Stimulated activated naive CD4-positive, alpha-beta T cell treated with Interleukin-2 at 50 U/mL for 16 hours (primary cell): ENCODE results near the gene NPAS2.

Experiments
- DNase-seq: peaks from one replicate; lab custom pipeline; 2025; lab: John Stamatoyannopoulos, UW

The NPAS2 gene

DNA sequence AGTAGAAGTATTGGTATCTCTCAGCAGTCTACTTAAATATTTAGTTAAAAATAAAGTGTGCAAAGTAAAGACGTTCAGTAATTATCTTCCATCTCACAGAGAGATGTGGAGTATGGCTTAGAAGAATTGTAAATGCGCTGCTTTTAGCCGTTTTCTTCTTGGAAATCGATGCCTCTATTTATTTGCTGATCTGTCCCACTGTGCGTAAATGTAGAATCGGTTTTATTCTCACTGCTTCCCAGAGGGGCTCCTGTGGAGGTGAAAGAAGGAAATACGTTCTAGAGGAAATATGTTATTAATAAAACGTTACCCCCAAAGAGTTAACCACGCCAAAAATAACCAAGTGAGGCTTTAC is 1.9 kb downstream of the NPAS2 start:
- no peak for DNase-seq

DNA sequence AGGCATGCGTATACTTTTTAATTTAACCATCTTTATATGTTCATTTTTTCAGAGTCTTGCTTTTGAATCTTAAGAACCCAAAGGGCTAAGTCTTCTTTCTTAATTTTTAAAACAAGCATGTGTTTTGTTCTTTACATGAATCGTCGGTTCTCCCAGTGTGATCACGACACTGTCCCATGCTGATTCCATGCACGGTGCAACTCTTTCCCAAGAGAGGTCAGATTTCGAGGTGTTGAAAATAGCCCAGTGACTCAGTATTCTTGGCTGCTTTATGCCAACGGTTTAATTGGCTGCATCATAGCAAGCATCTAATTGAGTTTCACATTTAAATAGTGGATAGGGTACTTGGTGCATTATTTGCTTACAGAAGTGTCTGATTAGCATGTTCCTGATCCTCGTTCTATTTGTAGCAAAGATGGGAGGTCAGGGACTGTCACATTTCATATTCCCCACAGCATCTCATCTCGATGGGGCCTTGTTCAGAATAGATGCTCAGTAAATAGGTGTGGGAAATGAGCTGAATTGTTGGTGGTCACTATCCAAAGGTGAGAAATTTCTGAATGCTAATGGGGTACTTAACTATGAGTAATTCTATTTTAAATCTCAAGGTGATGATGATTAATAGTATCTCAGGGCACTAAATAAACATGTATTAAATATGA is 2.8 kb downstream of the NPAS2 start:
- DNase-seq, result no peak

DNA sequence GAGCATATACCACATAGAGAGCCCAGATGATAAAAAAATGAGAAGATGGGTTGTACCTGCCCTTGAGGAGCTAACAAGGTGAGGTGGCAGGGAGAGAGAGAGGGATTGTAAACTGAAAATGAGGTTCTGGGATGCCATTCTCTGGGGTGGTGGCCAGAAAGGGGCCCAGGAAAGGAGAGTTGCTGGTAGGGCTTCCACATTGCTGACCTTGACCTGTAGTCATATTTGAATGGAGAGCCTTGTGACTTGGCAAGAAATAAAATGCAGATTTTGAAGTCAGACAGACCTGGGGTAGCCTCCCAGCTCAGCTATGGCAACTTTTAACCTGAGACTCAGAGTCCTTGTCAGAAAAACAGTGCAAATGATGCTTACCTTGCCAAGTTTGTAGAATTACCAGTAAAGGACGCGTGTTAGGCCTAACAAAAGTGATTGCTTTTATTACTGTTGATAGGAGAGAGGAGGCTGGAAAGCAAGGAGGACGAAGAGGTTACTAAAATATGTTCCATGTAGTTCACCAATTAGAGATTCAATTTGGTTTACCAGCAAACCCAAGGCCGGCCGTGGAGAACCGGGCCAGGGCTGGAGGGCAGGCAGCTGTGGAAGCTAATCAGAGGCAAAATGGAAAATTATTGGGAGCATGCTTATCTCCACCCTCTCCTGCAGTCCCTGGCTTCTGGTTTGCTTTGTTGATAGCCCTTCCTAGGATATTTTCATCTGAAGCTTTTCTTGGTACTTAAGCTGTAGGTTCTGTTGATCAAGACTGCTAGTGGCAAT is 3.9 kb downstream of the NPAS2 start:
- no peak for DNase-seq

DNA sequence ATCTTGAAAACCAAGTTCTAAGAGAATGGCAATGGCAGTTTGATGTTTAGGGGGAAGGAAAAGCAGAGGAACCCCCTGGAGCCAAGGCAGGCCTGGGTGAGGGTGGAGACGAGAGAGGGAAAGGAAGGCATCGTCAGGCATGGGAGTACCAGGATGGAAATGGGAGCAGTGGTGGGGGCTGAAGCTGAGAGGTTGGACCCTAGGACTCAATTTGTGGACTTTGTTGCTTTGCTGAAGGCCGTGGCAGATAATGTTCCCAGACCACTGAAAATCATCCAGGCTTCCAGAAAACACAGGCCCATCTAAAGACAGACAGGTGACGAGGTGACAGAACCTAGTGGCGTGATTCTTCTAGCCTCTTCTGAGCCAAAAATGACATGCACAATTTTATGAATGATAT is 4.9 kb downstream of the NPAS2 start:
- no peak for DNase-seq

- DNase-seq, result no peak
Observed at GRCh38 chr2:100826494-100826893, 6.6 kb downstream of the NPAS2 start.

DNA sequence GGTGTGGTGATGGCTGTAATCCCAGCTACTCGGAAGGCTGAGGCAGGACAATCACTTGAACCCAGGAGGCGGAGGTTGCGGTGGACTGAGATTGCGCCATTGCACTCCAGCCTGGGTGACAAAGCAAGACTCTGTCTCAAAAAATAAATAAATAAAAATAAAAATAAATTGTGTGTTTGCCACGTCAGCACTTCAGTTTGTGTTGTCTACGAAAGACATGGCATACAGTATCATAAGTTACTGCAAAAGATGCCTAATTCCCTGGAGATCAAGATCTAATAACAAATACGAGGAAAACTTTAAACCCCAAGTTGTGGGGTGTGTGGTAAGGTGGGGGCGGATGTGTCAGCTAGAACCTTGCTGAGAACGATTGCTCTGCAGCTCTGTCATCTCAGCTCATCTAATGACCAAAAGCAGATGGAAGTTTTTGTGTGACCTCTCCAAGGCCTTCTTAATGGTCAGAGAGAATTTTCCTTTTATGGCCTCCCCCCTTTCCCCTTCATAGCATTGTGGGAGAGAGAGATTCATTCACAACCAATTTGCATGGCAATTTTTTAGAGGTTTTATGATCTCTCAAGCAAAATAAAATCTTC is 11.3 kb downstream of the NPAS2 start:
- DNase-seq, result no peak

- DNase-seq, result no peak
Observed at GRCh38 chr2:100831831-100832230, 11.9 kb downstream of the NPAS2 start.

DNA sequence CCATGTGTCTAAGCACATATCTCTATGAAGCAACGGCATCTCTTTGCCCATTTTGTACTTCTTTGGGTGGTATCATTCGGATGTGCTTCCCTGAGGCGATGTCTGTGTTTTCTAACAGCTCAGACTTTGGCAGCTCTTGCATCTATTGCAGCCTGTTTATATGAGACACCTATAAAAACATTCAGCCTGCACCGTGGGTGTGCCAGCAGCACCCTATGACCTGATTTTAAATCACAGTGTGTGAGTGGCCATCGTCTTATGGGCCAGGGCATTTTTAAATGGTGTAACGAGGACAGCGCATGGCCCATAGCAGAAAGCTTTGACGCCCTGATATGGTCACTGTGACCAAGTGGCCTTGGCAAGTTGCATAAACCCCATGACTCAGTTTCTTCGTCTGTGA is 12.9 kb downstream of the NPAS2 start:
- DNase-seq, result no peak

- DNase-seq, result no peak
Observed at GRCh38 chr2:100833331-100833730, 13.4 kb downstream of the NPAS2 start.

GRCh38 chr2:100834221-100834620 is 14.3 kb downstream of the NPAS2 start:
- DNase-seq, result no peak

DNA sequence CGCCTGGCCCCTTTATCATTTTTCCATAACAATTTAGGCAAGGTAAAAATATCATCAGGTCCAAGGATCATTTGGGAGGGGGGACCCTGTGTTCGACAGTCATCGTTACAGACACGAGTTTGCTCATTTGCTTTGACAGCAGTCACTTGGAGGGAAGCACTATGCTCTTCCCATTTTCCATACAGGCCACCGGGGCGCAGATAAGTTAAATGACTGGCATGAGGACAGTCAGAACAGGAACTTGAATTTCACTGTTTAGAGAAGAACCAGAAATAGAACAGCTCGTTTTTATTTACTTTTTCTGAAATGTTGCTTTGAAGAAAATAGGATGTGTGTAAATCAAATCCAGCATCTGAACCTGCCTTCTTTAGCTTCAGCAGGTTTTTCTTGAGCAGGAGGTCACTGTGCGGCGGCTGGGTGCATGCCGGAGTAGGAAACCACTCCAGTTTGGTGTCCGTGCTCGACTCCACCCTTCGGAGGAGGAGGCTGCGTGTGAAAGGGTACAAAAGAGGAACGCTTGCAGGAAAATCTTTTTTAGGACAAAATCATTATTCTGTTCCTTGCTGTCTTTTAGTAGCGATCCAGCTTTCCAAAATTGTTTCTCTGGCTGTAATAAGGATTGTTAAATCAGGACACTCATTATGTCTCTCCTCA is 15.2 kb downstream of the NPAS2 start:
- DNase-seq, result no peak

GRCh38 chr2:100840519-100840918 is 20.6 kb downstream of the NPAS2 start:
- no peak for DNase-seq

DNA sequence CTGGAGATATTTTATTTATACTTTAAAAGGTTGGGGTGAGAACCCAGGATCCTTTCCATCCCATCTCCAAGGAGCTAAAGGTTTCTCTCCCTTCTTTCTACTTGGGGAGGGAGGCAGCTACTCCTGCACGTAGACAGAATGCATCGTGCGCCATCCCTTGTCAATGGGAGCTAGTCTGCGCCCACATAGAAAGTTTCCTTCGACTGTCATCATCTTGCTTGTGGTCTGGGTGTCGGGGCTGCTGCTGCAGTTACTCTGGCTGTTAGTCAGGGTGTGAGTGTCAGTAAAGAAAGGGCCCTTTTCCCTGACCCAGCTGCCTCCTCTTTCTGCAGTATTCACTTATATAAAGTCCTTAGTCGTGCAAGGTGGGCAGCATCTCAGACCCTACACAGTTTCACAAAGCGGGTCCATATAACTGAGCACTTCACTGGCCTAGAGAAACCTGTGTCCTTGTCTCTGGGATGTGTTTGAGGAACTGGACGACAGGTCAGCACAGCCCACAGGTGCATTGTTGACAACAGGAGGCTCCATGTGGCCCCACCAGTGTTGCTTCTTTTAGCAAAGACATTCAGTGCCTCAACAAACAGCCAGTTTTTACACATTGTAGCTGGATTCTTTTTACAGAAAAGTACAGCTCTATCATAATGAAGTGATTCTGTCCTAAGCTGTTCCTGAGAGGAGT is 22.4 kb downstream of the NPAS2 start:
- DNase-seq, result no peak

GRCh38 chr2:100844514-100844913 is 24.6 kb downstream of the NPAS2 start:
- no peak for DNase-seq

DNA sequence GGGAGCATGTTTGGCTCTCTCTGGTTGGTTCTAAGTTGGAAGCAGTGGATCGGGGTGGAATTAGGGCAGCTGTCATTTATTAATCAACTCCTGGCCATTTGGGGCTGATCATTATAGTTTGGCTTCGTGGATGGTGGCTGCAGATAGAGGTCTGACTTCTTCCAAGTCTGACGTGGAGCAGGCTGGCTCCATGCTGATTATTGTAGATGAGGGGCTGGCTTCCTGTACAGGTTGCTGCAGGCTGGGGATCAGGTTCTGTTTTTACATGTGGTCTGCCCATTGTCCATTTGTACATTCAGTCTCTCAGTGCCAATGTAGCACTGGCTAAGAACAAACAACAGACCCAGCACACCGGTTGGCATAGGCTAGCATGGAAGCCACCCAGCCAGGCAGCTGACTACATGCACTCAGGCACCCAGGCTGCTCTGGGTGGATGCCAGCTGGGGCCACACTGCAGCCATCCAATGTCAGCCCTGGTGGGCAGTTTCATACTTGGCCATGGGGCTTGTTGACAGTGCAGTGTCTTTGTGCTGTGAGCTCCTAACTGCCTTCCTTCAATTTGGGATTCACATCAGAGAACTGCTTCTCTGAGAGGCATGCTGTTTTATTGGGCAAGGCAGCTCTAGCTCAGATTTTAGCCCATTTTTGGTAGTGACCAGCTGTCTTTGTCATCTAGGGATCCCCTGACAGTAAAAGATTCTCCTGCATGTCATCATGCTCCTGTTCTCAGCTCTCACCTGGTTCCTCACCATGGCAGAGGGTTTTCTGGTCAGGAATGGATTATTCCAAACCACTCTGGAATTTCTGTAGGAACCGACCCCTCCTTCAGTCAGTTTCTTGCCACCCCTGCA is 25.4 kb downstream of the NPAS2 start:
- no peak for DNase-seq

DNA sequence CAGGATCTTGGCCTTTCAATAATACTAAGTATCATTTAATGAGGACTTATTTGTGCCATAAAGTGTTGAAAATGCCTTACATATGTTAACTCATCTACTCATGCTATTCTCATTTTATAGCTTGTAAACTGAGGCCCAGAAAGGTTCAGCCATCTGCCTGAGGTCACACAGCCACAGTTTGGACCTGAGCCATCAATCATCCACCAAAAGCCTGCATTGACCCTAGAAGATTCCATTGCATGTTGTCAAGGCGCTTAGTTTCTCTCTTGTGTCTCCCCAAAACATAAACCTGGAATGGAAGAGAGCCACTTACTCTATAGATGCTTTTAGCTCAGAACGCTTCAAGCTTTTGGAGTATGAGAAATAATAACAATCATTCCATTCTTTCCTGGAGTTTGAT is 26.8 kb downstream of the NPAS2 start:
- no peak for DNase-seq

- DNase-seq, result no peak
Observed at GRCh38 chr2:100852447-100852846, 32.5 kb downstream of the NPAS2 start.

- DNase-seq, result no peak
Observed at GRCh38 chr2:100852999-100853908, 33.3 kb downstream of the NPAS2 start.

DNA sequence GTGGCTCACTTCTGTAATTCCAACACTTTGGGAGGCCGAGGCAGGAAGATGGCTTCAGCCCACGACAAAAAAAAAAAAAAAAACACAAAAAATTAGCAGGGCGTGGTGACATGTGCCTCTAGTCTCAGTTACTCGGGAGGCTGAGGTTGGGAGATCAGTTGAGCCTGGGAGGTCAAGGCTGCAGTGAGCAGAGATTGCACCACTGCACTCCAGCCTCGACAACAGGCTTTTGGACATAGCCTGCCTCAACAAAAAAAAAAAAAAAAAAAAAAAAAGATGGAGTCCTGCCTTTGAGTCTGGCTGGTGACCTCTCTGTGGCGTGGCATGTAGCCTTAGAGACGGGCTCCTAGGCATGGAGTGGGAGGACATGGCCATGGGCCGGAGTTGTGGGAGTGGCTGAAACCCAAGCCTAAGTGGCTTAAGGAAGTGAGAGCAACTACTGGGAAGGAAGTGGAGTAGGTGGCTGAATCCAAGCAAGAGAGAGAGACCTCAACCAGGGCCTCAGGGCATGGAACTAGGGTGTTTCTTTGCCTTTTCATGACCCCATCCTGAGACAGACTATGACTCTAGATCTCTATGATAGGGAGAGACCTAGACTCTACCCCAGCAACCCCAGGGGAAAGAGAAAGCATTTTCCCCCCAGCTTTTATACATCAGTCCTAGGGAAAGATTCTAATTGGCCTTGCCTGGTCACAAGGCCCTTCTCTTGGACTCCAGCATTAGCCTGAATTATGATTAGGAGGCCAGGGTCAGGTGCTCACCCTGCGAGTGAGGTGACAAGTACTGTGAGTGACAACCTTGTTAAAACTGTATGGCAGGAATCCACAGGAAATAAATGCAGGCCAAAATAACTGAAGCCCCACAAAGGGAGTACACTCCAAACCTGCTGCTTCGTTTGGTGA is 34.2 kb downstream of the NPAS2 start:
- no peak for DNase-seq
